ENCODE data around the gene PHF2.

The PHF2 gene

DNA sequence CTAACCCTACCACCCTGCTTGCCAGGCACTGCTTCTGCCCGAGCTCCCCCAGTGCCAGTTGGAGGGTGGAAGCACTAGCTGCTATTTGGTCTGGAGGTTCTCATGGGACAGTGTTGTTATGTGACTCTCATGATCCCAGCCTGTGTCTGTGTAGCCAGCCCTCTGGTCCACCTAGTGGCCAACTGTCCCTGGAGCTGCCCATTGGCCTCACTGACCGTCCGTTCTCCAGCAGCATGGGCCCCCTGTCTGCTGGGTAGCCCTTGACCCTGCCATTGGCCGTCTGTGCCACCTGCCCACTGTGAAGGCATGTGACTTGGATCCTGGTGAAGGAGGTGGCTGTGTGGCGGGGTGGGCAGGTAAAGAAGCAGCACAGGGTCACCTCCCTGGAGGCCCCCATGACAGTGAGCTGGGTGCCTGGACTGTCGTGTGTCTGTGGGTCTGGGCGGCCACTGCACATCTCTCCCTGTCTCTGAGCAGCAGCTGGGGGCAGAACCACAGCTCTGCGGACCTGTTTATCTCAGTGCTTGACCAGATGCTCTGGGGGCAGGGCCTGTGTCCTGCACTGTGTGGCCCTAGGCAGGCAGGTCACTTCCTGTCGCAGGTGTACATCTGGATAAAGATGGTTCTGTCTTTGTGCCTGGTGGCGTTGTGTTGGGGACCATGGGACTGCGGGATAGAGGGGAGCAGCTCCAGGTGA lies 11.4 kb downstream of the PHF2 start:
- no peak for DNase-seq

DNA sequence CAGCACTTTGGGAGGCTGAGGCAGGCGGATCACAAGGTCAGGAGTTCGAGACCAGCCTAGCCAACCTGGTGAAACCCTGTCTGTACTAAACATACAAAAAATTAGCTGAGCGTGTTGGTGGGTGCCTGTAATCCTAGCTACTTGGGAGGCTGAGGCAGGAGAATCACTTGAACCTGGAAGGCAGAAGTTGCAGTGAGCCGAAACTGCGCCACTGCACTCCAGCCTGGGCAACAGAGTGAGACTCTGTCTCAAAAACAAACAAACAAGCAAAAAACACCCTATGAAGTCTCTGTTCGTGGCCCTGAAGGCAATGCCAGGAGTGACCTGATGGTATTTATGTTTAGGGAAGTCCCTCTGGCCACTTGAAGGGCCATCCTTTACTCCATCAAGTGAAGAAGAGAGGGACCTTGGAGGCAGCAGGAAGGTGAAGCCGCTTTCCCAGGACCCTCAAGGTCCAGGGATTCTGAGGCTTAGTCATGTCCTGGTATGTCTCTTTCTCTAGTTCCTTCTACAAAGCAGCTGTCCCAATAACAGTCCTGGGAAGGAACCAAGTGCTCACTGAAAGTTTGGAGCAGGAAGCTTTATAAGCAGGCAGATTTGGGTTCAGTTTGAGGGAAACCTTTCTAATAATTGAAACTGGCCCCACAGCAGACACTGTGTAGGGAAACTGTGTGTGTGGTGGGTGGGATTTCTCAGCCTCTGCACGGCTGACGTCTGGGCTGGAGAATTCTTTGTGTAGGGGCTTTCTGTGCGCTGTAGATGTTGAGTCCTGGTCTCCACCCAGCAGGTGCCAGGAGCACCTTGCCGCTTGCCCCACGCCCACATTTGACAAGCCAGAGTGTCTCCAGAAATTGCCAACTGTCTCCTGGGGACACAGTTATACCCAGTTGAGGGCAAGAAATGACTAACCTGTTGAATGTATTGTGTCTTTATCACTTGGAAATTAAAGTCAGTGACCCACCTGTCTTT lies 12.5 kb downstream of the PHF2 start:
- no peak for DNase-seq

DNA sequence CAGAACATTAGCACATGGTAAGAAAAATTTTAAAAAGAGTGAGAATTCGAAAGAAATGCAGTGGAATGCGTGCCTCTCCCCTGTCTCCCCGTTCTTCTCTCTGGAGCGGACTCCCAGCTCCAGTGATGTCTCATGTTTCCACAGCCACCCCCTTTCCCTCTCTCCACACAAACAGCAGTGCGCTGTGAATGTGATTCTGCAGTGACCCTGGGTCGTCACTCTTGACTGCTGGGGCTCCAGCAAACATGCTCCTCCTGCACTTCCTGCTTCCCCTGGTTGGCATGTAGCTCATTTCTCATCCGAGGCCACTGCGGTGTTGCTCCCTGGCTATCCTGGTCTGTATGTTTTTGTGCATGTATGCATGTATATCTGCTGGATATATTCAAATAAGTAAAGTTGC lies 13.3 kb downstream of the PHF2 start:
- no peak for DNase-seq

DNA sequence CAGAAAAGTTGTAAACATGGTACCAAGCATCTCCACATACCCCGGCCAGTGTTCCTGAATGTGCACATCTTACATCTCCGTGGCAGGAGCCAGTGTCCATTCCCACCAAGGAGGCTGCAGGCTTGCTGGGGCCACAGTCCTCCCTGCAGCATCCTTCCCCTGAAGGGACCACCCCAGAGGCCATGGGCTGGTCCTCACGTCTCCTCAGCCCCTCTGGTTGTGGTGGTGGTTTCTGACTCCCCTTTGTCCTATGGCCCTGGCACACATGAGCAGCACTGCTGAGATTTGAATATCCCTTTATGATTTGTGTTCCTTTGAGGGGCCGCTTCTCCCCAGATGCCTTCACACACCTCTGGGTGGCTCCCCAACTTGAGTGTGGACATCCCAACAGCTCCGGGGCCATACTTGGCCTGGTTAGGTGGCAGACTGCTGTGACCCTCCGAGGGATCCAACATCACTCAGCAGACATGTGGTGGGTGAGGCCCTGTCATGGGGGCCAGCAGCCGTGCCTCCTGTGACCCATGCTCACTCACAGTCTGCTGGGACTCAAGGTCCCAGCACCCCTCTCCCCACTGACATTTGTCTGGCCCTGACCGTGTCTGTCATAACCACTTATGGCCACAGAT lies 14.3 kb downstream of the PHF2 start:
- no peak for DNase-seq

DNA sequence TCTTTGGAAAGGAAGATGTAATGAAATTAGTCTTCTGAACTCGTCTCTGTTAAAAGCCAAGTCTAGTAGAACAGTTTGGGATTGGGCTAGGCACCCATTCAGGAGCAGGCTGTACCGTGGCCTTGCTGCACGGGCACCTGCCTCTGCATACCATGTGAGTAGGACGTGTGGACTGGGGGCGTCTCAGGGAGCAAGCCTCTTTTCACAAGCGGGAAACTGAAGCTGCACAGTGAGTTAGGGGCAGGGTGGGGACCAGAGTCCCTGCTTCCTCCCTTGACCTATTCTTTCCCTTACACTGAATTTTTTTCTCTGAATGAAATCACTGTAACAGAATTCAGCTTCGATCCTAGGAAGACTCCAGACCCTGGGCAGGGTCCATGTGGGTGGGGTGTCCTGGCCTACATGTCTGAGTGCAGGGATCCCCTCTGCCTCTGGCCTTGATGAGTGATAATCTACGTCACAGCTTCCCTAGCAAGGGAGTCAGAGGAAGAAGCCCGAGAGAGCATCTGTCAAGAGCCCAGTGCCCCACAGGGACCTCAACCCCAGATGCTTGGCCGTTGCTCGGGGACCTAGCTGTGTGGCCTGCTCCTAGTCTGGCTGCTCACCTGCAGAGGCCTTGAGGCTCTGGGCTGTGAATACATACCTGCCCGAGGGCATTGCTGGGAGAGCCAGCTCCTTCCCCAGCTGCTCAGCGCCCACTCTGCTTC lies 15.1 kb downstream of the PHF2 start:
- DNase-seq, result no peak

DNA sequence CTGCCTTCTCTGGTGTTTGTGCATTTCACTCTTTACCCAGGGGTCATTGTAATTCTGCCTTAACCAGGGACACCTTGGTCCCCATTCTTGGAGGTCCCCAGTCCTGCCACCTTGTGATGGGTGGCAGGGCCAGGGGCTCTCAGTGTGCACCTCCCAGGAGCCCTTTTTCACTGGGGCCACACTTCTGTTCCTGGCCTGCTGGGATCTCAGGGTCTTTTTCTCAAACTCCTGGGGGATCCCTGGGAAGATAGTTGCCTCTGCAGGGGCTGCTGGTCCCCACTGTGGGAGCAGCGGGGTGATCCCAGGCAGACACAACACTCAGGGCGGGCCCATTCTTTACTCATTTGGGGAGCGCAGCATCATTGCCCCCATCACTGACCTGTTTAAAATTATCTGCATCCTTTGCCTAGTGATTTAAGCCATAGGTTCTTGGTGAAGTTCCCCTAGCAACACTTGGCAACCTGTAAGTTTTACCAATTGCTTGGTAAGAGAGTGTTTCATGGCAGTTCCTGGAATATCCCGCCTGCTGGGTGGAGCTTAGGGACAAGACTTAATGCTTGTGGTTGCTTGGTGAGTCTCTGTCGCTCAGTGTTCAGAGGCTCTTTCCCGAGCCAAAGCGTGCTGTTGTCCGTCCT lies 15.7 kb downstream of the PHF2 start:
- DNase-seq, result no peak

DNA sequence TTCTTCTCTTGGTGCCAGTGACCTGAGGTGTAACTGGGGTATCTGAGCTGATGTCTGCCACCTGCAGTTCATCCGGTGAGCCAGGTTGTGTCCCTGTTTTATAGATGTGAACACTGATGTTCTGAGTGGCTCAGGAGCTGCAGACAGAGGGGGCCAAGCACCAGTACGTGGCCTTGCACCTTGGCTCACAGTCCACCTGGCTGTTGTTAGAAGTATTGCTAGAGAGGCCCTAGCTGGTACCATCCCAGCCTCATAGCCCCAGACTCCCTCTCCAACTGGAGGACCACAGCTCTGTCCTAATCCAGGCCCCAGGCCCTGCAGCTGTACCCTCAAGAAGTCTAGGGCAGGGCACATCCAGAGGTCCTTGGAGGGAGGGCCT lies 16.2 kb downstream of the PHF2 start:
- no peak for DNase-seq

DNA sequence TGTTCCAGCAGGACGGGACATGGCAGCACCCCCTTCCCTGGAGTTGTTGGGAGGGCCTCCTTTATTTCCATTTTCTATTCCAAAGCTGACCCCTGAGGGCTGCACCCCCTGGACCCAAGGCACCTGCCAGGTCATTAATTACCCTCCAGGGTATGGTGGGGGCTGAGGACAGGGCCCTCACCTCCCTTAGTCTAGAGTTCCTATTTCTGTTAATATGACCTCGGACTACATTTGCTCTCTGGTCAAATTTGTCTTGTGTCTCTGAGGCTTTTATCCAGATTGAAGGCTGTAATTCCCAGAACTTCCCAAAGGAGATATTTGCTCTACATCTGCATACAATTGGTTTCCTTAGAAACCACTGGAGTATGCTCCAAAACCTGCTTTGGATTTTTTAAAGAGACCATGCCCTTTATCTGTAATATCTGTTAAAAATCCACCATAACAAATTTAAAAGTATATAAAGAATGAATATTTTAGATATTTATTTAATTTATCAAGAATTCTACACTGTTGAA lies 16.8 kb downstream of the PHF2 start:
- DNase-seq, result no peak

DNA sequence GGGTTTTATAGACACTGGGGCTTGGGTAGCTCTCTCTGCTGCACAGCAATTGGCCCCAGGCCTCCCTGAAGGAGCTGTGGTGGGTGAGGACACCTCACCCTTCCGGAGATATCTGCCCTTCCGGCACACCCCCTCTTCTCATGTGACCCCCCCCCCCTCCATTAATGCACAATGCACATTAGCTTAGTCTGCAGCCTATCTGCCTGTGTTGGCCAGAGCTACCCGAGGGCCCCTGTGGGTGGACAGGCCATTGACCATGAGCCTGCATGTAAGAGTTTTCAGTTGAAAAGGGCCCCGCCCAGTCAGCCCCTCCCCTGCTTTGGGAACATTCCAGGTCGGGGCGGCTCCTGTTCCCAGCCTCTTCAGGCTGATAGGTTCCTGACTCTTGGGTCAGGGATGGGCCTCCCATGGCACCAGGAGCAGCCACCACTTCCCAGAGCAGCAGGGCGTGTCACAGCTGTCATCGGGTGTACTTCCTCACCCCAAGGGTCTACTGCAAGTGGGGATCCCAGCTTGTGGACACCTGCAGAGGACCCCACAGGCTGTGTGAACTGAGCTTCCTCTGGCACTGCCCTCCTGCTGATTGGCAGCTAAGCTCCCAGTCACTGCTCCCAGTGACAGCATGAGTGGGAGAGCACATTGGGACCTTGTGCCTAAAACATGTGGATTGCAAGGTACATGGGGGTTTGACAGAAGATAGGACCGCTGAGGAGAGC lies 17.8 kb downstream of the PHF2 start:
- DNase-seq, result no peak

DNA sequence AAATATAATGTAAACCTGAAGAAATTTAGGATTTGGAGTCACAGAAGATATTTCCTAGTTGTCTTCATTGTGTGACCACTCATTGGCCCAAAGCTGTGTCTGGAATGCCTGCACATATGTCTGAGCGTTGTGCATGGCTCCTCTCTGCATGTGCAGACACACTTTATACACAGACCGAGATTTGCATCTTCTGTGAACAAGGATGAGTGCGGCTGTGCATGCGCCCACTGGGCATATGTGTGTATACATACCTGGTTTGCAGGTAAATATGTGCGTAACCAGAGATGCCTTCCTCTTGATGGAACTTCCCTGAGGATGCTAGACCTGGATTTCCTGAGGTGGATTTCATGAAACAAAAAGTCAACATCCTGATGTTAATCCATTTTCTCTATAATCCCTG lies 19.1 kb downstream of the PHF2 start:
- no peak for DNase-seq

DNA sequence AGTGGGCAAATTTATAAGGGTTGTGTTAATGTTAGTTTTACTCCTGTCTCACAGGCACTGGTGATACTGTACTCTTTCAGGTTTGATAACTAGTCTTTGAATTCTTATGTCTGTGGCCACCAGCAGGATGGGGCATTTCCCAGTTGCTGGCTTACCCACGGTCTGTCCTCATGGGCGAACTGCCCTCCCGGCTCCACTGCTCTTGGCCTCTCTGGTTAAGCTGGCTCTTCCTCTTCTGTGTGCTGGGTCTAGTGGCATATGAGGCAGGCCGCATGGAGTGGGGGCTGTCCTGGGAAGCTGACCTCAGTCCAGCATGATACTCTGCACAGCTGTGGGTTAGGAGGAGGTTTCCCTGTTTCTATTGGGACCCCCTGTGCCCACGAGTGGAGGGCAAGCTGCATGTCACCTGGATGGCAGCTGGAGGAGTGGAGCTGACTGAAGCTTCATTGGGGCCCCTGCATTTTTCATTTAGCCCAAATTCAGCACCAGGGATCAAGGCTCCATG lies 19.5 kb downstream of the PHF2 start:
- DNase-seq, result no peak

DNA sequence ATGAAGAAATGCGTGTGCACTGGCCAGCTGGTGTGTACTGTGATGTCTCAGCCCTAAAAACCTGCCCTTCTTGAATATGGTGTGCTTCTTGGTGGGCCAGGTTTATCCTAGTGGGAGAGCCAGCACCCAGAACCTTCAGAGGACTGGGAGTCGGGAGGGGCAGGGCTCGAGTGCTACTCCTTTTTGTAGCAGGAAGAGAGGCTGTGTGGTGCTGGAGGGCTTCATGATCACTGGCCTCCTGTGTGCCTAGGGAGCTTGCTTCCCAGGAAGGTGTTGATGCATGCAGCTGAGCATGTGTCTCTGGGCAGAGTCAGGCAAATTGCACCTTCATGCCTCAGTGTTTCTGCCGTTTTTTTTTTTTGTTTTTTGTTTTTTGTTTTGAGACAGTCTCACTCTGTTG lies 20.0 kb downstream of the PHF2 start:
- DNase-seq, result no peak

DNA sequence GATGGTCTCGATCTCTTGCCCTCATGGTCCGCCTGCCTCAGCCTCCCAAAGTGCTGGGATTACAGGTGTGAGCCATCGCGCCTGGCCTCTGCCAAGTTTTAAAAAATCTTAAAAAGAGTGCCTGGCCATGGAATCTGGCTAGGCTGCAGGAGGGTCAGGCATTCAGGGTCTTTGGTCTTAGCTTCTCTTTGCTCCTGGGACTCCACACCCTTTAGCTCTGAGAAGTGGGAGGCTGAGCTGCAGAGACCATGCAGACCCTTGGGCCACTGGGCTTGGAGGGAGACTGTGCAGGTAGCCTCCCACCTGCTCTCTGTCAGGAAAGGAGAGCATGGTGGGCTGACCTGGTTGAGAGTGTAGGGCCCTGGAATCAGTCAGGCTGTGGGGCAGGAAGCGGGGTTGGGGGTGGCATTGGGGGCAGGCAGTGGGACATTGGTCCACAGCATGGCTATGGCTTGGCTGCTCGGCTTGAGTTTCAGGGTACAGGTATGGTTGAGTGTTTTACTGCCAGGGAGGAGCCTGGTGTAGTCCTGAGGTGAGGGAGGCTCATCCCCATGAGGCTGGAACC lies 20.8 kb downstream of the PHF2 start:
- no peak for DNase-seq

DNA sequence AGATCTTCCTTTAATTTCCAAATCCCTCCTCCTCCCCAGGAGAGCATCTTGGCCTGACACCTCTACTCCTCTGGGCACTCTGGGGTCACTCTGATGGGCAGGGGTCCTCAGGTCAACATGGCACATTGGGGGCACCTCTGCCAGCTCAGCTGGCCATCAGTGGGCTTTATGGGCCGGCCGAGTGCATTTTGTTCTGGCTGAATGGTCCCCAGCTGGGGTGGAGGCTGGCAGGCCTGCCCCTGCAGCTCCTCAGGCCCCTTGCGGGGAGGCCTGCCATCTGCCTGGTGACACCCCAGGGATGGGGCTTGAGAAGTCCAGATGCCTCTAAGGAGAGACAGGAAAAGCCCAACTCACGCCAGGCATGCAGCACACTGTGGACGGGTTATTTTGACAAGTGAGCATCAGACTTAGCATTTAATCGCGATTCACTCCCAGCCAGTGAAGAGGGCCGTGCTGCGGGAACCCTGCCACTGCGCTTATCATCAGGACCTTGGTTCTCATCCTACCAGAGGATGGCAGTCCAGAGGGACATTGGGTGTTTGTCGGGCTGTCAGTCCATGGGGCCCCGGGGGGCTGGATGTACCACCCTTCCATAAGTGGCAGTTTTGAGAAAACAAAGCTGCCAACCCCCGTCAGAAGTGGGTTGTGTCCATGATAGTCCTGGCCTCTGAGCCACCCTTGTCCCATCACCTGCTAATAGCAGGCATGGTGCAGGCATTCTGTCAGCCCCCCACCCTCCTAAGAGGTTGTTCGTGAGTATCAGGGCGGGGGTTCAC lies 21.7 kb downstream of the PHF2 start:
- DNase-seq, result no peak

DNA sequence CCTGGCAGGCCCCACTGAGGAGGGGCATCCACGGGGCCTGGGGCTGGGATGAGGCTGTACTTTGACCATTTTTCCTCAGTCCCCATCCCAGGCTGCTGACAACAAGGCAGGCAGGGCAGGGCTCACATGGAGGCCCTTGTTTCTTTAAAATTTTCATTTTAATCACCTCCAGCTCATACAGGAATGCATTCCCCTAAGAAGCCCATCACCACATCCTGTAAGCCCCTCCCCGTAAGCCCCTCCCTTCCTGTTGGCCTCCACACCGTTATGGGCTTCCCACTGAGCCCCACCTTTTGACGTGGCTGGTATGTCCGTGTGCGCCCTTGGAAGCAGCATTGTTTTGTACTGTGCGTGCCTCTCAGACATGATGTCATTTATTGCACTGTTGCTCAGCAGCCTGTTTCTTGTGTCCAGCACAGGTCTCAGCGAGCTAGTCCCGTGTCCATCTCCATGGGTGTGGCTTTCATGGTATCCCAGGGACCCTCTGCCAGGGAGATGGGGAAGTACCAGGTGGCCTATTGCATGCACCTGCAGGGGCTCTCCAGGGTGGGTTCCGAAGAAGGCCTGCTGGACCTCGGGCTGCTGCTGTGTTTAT lies 22.4 kb downstream of the PHF2 start:
- DNase-seq, result no peak

DNA sequence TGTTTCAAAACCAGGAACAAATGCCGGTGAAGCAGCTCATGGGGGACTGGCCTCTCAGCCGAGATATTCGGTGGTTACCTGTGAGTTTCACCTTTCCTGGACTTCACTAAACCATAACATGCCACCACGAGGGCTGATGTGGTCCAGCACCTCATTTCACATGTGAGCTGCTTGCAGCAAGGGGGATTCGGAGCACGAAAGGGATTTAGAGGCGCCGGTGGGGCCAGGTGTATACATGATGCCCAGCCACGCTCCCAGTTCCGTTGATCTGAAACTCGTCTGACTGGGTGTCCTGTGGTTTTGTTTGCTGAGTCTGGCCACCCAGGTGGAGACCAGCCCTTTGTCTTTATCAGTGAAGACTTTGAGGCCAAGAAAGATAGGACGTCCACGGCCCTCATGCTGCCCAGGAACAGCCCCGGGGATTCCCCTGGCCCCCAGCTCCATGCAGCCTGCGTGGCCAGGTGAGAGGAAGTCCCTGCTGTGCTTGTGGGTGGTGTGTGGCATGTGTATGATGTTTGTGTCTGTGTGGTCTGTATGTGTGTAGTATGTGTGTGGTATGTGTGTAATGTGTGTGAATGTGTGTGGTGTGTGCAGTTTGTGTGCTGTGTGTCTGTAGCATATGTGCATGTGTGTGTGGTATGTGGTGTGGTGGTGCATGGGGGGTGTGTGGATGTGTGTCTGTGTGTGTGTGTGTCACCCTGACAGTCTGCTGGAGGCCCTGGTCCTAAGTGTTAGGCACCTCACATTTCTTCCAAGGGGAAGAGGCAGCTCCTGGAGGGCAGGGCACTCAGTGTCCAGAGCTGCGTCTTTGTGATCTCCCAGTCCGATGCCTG lies 23.4 kb downstream of the PHF2 start:
- no peak for DNase-seq

DNA sequence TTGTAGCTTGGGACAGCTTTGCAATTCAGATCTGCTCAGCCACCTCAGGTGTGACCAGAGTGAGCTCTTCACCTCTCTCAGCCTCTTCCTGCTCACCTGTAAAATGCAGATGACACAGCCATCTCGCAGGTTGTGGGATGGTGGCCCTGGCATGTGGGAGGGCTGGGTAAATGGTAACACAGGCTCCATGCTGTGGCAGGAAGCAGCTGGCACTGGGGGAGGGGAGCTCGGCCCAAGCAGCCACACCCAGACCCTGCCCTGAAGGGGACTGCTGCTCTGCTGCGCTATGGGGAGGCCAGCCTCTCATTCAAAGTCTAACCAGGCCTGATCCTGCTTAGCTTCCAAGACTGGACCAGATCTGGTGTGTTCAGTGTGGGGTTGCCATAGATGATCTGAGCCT lies 24.1 kb downstream of the PHF2 start:
- no peak for DNase-seq

DNA sequence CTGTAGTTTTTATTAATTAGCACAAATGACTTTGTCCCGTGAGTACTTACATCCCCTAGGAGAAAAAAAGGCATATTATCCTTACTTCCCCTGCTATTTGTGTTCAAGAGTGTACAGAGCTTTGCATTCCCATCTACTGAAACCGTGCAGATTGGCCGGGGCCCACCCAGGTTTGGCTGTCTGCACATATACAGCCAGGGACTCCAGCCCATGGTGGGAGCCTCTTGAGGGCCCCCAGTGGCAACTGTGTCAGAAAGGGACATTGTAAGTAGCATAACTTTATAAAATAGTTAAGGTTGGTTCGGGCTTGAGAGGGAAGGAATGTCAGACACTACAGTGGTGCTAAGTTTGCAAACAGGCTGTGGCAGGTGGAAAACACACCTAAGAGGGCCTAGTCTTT lies 24.7 kb downstream of the PHF2 start:
- DNase-seq, result no peak

DNA sequence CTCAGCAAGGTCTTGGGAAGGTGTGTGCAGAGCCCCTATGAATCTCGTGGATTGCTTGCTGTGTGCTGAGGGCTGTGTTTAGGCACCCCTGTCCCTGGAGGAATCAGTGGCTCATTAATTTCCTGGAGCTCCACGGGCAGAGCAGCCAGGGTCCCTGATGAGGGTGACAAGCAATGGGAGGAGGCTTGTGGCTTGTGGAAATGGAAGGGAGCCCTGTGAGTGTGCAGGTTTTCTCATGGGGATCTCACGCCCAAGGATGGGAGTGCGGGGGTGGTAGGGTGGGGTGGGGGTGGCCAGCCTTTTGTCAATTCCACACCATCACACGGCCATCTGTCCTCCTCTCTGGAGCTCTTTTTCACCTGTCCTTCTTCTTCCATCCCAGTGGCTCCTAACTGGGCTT lies 25.3 kb downstream of the PHF2 start:
- DNase-seq, result no peak

Data from NCI-H187 (cell line).